ENCODE data around the gene C1orf159.

Gene C1orf159

DNA sequence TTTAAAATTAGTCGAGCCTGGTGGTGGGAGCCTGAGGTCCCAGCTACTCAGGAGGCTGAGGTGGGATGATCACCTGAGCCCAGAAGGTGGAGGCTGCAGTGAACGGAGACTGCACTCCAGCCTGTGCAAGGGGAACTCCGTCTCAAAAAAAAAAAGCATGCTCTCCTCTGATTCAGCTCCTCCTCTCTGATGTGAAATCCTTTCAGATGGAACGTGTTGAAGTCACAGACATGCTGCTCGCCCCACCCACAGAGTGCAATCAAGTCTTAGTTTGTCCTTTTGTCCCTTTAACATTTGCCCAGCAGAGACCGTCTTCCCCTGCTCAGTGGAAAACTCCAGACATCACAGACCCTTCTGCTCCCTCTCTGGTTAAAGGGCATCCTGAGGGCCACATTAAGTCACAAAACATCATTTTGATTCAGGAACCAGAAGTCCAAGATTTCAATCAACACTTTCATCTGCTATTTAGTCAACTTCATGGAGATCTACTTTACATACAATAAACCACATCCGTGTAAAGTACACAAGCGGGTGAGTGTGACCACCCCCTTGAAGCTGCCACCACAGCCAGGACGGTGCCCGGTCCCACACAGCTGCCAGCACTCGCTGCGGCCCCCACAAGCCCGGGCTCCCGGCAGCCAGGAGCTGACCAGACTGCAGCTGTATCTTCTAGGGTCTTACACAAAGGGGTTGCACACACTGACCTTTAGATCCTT lies 22.8 kb downstream of the C1orf159 start:
- DNase-seq (ENCODE audit: low read depth in 1 of 2, low spot score in 1 of 2): no peak

DNA sequence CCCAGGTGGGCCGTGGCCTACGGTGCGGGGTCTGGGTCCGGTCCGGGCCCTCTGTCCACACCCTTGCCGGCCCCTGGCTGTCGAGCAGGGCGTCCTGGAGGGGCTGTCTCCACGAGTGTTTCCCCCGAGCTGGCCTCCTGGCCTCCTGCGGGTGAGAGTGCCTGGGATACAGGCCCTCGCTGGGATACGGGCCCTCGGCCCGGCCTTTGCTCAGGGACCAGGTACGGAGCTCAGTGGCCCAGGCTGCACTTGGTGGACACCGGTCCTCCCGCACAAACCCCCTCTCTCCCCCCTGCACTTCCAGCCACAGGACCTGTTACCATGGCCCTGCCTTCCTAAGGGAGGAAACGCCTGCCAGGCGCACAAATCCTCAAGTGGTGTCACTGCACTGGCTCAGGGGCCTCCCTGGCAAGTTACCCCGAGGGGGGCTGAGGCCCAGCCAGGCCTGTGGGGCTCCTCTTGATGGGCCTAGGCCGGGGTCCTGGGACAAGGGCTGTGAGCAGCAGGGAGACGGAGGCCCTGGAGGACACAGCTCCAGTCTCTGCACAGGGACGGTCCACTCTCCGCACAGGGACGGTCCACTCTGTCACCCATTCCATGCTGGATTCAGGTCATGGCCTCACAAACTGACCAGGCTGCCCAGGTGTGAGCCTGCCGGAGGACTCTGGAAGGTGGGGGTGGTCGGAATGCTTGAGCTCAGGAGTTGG lies 23.6 kb downstream of the C1orf159 start:
- DNase-seq (ENCODE audit: low read depth in 1 of 2, low spot score in 1 of 2): no peak

DNA sequence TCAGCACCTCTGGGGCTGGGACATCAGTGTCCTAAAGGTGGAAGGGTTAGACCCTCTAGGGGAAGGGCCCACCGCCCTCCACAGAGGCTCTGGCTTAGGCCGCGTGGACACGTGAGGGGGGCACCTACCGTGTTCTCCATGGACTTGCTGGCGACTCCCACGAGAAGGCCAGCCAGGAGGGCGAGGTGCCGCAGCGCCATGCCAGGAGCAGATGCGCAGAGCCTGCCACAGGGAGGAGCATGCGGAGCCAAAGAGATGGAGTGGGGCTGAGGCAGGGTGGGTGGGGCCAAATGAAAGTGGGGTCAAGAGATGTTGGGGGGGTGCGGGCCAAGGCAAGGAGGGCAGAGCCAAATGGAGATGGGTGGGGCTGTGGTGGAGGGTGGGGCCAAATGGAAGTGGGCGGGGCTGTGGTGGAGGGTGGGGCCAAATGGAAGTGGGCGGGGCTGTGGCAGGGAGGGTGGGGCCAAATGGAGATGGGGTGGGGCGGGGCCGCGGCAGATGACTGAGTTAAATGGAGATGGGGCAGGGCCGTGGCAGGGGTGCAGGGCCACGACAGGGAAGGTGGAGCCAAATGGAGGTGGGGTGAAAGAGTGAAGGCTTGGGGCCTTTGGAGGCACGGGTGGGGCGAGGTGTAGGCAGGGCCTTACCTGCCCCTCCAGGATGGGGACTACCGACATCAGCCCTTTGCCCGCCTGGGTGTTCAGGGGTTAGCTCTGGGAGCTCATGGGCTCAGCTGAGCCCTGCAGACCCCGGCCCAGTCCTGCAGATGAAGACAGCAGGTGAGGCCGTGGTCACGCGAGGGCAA lies 24.3 kb downstream of the C1orf159 start:
- DNase-seq (ENCODE audit: low read depth in 1 of 2, low spot score in 1 of 2): no peak

DNA sequence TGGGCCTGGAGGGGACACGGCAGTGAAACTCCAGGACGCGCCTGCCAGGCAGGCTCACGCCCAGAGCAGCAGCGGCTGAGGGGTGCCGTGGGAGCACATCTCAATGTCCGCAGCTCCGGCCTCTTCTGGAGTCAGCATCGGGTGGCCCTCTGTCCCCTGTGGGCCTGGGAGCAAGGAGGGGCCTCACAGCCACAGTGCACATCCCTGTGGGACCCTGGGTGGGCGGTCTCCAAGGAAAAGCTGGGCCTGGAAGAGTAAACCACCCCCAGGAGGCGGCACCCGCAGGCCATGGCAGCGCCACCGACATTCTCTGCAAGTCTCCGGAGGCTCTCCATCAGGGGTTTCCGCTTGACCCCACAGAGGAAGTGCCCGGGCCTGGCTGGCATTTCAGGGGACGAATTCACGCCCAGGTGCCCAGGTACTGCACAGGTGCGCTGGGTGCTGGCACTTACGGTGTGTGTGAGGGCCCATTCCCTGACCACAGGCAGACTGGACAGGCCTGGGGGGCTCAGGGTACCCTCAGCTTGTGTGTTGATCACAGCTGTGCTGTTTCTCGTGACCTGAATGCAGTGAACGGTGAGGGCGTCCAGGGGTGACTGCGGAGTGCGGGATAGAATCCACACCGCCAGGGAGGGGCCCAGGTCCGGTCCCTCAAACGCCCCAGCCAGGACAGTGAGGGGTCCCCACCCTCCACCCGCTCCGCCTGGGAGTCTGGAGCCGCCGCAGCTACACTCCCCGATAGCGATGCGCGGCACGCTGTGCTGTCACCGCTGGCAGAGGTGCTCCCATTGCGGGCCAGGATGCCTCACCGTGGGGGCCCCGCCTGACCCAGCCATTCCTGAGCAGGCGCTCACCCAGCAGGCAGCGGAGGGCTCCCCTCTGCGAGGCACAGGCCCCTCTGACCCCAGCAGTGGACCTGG lies 25.2 kb downstream of the C1orf159 start:
- DNase-seq (ENCODE audit: low read depth in 1 of 2, low spot score in 1 of 2): no peak

DNA sequence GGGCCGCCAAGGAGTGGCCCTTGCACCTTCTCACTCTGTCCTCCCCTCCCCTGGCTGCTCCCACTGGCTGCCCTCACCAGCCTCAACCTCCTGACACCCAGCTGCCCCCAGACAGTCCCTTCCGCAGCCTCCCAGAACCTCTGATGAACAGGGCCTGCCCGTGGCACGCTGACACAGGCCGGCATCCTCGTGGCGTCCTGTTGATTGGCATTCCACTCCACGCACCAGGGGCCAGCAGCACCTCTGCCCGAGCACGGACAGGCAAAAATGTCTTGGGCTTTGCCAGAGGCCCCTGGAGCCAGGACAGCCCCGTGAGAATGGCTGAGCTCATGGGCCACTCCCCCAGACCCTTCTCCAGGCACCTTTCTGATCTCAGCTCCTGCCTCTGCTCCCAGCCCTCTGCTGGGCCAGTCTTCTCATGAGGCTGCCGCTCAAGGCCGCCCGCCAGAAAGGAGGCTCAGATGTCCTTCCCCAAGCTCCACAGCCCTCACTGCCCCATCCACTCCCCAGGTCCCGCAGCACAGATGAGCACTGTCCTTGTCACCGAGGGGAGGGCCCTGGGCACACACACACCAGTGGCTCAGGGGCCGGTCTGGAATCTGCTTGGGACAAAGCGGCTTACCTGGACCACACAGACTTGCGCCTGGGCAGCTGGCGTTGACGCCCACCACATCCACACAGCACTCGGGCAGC lies 26.0 kb downstream of the C1orf159 start:
- no peak for DNase-seq (ENCODE audit: low read depth in 1 of 2, low spot score in 1 of 2)

DNA sequence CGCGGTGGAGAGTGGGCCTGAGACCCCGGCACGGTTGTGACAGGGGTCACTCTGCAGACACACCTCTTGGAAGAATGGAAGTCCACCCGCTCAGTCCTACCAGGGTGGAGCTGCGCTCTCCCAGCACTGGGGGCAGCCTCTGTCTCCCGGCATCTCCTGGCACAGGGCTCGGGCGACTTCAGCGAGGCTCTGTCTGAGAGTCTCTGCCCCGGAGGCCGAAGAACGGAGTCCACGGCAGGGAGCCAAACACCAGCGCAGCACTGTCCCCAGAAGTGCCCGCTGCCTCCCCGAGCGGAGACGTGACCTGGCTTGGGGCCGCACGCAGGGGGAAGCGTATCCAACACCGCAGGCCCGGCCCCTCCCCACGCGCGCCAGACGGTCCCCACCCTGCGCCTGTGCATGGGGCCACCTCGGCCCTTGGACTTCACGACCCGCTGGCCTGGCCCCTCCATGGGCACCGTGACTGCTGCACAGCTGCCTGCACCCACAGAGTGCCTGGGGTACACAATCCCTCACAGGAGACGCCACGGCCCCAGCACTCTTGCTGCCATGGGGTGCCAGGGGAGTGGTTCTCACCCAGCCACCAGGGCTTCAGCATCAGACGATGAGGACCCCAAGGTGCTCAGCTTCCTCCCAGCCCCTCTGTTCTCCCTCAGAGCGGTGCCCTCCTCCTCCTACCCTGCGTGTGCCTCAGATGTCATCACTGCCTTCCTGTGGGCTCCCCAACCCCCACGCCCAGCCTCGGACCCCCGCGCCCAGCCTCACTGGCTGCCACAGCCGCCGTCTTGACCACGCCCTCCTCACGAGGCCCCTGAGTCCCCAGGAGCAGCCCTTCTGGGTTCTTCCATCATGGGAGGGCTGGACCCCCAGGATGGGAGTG lies 26.8 kb downstream of the C1orf159 start:
- DNase-seq (ENCODE audit: low read depth in 1 of 2, low spot score in 1 of 2): no peak

DNA sequence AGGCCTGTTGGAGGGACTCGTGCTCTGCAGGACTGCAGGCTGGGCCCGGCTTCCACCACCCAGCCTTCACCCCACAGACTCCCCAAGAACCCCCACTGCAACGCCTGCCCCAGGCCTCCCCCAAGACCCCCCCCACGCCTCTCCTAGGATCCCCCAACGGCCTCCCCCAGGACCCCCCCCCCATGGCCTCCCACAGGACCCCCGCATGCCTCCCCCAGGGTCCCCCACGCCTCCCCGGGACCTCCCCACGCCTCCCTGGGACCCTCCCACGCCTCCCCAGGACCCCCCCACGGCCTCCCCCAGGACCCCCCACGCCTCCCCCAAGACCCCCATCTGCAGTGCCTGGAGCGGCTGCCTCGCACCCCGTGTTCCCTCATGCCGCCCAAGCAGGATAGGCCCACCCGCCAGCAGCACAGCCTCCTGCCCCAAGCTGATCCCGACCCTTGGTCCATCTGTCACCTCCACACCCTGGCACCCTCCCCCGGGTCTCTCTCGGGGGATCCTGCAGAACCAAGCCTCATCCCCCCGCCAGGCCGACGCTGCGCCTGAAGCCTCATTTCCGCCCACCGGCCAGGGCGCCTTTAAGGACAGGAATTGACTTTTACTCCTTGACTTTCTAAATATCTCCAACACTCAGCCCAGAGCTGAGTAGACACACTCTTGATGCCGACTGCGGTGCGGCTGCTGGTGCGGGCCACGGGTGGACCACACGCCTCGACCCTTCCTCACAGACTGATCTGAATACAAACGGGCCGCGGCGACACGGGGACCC lies 27.7 kb downstream of the C1orf159 start:
- DNase-seq (ENCODE audit: low read depth in 1 of 2, low spot score in 1 of 2): no peak

DNA sequence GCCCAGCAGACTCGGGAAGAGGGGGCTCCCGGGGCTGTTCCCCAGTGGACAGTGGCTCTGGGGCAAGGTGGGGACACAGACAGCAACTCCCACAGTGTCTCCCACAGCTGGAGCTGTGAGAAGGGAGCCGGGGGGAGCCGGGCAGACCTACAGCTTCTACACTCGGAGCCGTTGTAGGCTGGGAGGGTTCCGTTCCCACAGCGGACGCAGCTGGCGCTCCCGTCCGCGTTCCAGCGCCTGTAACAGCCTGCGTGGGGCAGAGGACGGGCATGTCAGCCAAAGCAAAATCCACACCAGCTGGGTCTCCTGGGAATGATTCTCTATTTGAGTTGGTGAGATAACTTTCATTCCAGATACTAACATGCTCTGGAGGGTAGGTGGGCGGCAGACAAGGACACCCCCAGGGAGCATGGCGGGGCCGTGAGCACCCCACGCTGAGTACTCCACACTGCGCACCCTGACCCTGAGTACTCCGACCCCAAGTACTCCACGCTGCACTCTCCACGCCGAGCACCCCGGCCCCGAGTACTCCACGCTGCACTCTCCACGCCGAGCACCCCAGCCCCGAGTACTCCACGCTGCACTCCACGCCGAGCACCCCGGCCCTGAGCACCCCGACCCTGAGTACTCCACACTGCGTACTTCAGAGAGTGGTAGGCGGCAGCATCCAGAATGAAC lies 28.4 kb downstream of the C1orf159 start:
- no peak for DNase-seq (ENCODE audit: low read depth in 1 of 2, low spot score in 1 of 2)

DNA sequence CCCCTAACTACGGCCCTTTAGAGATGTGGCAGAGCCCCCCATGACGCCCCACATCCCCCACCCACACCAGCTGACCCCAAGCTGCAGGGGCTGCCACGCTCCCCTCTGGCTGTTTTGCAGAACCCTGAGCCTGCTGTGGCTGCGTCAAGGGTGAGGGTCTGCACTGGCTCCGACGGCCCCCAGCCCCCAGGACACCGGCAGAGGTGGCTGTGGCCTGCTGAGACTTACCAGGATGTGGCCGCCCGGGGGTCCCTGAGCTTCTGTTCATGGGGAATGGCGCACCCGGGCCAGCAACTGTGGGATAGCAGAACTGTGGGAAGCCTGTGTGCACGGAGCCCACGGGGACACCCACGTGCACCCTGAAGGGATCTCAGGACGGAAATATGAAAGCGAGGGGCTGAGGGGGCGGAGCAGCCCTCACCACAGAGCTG lies 29.0 kb downstream of the C1orf159 start:
- no peak for DNase-seq (ENCODE audit: low read depth in 1 of 2, low spot score in 1 of 2)

DNA sequence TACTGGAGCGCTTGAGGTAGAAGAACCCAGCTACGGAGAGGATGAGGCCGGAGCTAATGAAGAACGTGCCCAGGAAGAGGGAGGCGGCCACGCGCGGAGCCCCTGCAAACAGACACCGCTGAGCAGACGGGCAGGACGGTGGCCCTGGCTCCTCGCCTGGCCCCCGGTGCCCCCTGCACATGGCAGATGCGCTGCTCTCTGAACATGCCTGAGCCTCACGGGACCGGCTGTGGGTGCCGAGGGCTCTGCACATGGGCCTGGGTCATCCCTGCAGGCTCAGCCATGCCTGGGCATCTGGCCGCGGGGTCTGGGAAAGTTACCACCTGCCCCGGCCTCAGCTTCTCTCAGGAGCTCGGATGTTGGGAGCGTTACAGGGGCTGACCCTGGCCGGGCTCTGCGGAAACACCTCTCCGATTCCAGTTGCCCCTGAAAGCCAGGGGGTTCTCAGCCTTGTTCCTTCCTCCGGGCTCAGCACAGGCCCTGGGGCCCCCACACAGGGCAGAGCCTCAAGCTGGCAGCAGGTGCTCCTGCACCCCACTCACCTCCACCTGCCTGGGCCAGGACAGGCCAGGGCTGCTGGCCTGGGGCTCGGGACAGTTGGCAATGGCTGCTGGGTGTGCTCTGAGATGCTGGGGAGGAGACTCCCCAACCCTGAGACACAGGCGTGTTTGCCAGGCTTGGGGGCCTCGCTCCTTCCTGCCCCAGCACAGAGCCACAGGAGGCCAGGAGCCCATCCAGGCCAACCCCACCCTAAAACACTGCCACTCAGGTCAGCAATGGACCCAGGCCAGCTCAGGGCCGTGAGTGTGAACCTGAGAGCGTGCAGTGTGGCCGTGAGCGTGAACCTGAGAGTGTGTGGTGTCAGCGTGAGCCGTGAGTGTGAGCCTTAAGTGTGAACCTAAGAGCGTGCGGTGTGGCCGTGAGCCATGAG lies 29.7 kb downstream of the C1orf159 start:
- DNase-seq (ENCODE audit: low read depth in 1 of 2, low spot score in 1 of 2): no peak

DNA sequence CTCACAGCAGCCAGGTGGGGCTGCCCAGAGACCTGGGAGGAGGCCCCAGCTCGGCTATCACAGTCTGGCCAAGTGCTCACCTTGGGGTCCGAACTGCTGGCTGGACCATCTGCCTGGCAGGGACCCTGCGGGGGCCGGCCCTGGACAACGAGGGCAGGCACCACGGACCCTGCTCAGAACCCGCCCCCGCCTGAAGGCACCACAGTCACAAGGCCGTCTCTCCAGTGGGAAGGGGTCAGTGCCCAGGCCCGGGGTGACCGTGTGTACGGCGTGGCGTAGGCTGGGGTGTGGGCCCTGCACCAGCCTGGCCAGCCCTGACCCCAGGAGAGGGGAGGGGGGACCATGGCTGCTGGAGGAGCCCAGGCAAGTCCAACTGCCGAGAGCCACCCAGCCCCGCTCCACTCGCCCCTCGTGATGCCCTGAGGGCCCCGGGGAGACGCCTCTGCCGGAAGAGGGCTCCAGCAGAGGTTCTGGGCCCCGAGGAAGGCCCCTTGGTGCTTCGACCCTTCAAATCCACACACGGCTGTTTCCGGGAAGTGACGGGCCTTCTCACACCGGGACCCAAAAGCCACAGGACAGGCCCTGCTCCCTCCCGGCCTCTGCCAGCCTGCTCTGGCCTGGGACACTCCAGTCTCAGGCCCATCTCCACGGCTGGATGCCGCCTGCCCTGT lies 30.6 kb downstream of the C1orf159 start:
- no peak for DNase-seq (ENCODE audit: low read depth in 1 of 2, low spot score in 1 of 2)

DNA sequence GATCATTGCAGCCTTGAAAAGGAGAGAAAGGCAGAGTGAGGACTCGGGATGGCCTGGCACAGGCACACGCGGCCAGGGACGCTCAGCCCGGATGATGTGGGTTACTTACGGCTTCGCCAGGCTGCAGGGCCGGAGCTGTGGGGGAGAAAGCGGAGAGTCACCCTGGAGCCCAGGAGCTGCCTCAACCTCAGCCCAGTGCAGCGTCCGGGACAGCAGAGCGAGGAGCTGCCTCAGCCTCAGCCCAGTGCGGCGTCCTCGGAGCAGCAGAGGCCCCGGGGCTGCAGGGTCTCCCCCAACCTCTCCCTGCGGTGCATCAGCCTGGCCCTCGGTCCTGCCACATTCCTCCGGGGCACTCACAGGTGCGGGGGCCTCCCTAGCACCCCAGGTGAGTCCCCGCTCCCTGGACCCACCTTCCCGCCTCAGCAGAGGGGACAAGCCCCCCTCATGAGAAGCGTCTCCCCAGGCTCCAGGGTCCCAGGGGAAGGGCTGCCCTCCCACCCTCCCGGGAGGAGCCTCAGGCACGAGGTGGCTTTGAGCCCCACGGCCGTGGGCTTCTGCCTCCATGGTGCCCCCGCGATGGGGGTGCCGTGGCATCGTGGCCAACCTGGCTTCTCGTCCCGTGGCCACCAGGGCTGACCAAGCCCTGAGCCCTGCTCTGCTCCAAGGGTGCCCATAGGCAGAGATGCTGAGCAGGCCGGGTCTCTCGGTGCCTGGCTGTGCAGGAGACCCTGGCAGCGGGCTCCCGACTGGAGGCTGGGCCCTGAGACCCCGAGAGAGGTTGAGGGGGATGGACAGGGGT lies 31.3 kb downstream of the C1orf159 start:
- DNase-seq (ENCODE audit: low read depth in 1 of 2, low spot score in 1 of 2): no peak

DNA sequence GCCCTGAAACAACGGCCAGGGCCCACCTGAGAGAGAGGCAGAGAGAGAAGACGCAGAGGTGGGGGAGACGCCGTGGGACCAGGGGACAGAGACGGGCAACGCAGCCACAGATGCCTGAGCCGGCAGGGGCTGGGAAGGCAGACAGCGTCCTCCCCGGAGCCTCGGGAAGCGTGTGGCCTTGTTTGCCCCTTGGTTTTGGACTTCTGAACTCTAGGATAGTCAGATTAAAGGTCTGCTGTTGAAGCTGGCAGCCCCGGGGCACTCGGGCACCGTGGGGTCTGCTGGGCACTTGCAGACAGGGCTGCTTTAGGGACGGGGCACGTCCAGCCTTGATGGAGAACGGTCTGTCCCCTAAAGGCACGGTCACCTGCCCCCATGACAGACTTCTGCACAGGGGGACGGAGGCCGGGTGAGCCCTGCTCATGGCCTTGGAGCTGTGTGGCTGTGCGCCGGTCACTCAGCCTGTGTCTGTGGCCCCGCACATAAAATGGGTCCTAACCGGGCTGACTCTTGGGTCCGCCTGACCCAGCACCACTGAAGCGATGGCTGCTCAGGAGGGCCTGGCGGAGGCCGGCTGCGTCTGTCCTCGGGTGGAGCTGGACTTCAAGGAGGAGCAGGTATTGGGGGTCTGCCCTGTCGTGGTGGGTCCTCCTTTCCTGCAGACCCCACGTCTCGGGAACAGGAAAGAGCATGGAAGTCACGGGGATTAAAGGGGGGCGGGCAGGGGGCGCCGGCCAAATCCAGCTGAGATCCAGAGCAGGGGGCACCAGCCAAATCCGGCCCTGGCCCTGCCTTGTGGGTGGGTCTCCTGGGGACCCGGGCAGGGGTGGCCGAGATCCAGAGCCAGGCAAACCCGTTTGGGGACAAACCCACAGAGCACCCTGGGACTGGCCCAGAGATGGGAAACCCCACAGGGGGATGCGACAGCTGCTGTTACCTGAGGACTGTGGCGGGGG lies 32.2 kb downstream of the C1orf159 start:
- no peak for DNase-seq (ENCODE audit: low read depth in 1 of 2, low spot score in 1 of 2)

DNA sequence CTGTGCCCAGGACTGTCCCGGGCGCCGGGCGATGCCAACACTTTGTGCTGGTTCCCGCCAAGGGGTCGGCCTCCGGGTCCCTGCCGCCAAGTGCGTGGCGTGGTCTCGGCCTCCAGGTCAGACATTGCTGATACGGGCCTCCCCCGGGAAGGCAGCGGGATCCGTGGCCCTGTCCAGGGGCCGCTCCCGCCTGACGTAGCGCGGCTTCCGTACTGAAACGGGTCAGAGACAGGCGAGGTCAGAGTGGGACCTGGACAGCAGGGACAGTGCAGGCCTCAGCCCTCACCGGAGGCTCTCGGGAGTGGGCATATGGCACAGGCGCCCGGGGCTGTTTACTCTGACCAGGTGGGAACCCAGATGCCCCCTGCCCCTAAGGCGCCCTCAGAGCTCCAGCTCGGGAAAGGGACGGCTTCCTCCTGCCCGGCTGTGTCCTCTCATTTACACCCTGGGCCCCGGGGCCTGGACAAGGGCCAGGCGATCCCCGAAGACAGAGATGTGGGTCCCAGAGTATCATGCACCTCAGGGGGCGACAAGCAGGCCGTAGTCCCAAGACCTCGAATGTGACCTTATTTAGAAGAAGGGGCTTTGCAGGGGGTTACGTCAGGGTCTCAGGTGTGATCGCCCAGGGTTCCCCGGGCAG lies 33.0 kb downstream of the C1orf159 start:
- no peak for DNase-seq (ENCODE audit: low read depth in 1 of 2, low spot score in 1 of 2)

All from activated CD4-positive, alpha-beta T cell treated with anti-CD3 and anti-CD28 coated beads, Interleukin-2, amount 50 U/mL, for 24 hours (primary cell).